ENCODE data around the gene ITGAV.
A peak's percentile ranks its signal among the peaks of the same experiment; 100 is the strongest.
"Not testable (repeated sequence)": the region's sequence is repeated elsewhere in the genome, so short reads cannot be mapped to it uniquely, and the experiment has no call there.

Gene ITGAV

DNA sequence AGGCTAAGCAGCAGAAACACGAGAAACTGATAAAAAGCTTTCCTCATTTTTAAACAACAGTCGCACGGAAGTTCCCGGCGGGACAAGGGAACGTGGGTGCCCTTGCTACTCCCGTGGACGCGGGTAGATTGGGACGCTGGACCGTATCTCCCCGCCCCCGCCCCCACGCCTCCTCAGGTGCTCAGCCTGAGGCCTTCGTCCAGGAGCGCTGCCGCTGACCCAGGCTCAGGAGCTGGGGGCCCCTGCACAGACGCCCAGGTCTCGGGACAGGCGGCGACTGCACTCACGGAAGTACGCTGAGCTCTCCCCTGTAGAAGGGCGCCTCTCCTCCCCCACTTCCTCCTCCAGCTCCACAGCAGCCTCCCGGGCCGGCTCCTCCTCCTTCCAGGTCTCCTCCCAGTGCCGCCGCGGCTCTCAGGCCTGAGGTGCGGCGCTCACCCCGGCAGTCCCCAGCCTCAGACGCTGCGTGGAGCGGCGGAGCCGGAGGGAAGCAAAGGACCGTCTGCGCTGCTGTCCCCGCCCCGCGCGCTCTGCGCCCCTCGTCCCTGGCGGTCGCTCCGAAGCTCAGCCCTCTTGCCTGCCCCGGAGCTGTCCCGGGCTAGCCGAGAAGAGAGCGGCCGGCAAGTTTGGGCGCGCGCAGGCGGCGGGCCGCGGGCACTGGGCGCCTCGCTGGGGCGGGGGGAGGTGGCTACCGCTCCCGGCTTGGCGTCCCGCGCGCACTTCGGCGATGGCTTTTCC, at the start of gene ITGAV:
Gene ITGAV (plus strand): TSS at position 445 of the 738 bp plus-strand sequence. CDS start 283 bp downstream, at position 728.
- DNase-seq (ENCODE audit: low read depth): peak; percentile 89

DNA sequence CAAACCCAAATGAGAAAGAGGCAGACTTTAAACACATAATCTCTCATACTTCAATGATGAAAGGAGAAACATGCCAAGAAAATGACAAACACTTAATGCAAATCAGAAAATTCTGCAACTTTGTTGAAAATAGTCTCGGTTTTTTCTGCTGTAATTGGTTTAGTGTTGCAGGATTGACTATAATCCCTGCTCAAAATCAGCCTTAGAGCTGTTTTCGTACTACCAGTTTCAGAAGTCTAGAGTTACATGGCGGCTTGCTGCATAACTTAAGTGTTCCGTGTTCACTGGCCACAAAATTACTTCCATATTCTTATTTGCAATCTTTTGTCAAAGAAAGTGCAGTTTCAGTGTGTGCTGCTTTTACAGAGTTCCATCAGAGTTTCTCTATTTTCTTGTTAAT, 48.9 kb upstream of the ITGAV start:
- no peak for DNase-seq (ENCODE audit: low read depth)

DNA sequence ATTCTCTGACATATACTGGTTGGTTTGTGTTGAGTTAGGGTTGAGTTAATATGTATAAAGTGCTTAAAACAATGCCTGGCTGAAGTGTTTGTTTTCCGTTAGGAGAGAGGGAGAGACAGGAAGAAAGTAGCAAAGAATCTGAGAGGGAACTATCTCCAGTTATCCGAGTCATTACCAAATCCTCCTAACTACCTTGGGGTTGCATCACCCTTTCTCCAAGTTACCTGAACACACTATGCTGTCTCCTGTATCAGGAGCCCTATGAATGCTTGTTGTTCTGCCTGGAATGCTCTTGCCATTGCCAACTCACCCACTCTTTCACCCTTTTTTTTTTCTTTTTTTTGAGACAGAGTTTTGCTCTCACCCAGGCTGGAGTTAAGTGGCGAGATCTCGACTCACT, 47.9 kb upstream of the ITGAV start:
- no peak for DNase-seq (ENCODE audit: low read depth)

DNA sequence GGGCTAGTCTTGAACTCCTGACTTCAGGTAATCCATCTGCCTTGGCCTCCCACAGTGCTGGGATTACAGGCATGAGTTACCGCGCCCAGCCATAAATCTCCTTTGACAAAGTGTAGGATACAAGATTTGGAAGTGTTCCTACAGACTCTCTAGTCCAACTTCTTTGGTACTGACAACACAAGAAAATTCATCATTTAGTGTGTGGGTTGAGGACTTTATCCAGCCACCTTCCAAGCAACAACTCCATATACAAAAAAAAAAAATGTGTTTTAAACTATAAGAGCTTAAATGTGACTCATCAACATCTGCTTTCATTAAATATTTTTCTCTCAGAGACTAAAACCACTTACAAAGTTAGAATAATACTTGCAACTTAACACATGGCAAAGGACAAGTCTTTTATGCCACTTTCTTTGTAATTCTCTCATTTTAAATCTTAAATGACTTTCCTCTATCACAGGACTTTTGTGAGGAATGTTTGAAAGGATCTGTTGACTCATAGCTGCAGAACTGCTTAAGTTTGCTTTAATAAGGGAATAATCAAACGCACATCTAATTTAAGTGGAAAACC, 46.2 kb upstream of the ITGAV start:
- DNase-seq (ENCODE audit: low read depth): peak; percentile 93

DNA sequence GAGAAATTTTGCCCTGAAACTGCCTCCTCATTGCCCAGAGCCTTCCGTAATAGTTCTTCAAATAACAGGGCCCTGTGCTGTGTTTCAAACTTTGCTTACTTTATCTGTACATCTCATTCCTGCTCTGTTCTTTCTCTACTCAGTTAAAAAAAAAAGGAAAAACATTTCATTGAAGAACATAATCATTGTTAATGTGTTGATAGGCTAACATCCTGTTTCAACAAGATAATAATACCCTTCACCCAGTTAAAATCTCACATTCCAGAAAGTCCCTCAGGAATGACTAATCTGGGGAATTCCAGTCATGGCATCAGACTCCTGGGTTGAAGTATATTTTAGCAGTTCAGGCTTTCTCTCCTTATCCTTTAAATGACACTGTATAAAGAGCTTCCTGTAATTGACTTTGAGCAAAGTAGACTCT, 45.6 kb upstream of the ITGAV start:
- DNase-seq (ENCODE audit: low read depth): peak; percentile 90

DNA sequence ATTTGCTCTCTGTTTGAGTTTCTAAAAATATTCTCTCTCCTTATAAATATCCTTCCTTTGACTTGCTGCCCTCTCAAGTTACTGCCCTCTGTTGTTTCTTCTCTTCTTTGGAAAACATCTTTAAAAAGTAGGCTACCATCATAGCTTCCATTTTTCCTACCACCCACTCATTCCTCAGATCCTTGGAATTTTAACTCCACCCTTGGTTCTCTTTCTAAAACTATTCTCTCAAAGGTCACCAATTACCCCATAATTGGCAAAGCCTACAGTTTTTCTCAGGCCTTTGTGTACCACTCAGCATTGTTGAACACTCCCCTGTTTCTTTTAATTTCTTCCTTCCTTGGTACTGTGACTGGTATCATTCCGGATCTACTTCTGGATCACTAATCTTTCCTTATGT, 43.0 kb upstream of the ITGAV start:
- no peak for DNase-seq (ENCODE audit: low read depth)

DNA sequence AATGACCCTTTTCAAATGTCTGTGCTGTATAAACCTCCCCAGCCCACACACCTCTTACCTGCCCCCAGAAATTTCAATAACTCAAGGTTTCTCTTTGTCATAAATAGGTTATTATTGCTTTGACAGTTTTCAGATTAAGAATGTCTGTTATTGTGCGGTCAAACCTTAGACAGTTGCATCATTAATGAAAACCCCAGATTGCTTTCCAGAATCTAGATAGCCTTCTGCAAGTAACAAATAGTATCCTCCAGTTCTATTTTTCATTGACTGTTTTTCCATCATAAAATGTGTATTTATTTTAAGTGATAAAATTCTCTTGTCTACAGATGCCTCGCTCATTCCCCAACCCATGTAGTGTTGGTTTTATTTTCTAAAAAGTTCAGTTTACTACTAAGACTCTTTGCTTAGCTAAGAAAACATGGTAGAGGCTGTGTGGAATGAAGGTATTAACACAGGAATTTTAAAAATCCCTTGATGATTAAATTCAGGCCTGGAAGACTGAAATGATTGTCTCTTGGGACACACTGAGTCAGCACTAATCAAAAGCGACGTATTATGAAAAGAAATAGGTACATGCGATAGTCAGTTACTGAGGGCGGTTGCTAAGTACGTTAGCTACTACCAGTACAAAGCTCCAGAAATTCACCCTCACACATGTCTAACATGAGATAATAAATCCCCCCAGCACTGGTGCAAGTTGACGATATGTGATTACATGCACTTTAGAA, 38.4 kb upstream of the ITGAV start:
- peak; percentile 29 for DNase-seq (ENCODE audit: low read depth)

DNA sequence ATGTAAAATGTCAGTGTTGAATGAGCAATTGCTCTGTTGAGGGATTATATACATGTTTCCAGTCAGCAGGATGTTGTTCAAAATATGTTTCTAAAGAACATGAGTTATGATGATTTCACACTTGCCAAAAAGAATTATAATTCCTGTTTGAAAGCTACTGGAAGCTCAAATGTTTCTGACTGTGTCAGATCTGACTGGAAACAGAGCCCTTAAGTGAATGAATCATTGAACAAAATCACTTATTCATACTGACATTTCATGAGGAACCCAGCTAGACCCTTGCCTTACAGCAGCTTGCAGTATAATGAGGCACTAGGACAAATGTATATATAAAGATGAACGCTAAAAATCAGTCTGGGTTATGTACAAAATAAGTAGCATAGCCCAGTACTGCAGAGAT, 35.4 kb upstream of the ITGAV start:
- DNase-seq (ENCODE audit: low read depth): peak; percentile 80

DNA sequence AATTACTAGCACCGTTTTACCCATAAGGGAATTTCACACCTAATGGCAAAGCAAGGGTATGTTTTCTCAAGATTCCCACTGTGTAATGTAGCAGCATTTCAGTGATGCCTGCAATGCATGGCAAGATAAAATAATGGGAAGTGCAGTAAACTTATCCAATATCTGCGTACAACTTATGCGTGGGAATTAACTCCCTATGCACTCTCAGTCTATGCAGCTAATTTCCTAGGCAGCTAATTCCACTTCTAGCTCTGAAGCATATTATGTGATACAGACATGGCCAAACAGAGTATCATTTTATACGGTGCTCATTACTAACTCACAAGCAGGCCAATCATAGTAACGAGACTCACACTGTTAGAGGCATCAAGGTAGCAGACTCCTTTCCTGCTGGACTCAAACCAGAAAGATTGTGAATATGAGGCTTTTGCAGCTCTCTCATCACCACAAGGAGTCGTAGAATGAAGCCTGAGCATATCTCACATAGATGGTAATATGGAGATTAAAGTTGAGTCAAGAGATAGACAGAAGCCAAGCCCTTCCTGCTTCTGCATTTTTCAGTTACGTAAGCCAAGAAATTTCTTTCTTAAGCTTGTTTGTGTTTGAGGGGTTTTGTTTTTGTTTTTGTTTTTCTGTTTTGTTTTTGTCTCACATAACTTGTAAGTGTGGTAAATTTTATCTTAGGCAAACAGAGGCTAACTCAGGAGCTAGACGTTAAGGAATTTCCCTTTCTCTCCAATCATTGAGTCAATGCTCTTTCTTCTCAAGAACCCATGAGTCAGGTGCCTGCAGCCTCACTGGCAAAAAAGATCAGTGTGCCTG, 34.8 kb upstream of the ITGAV start:
- DNase-seq (ENCODE audit: low read depth): peak; percentile 85

DNA sequence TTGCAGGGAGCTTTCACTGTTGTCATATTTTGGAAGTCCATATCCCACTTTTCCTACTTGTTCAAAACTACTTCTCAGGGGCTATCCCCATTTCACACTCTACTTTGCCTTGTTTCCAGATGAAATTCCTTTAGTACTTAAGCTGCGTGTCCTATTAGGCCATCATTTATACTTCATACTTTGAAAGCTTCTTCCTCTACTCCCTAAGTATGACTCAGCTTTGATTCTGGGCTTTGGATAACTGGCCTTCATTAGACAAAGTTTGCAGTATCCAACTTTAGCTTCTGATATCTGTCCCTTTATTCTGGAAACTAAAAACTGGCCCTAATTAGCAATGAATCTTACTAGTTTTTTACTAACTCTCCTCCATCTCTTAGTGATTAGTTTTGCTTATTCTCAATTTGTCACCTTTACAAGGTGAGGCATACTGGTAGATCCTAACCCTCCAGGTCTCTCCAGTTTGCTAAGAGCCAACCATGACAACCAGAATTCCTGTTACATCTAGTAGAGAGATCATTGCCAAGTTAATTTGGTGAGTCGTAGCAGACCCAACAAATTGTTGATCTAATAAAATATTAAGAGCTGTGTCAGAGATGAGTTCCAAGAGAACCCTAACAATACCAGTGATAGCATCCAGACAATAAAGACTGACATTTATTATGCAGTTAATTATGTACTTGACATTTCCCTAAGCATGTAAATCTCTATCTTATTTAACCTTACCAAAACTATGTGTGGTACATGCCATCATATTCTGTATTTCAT, 31.2 kb upstream of the ITGAV start:
- peak; percentile 63 for DNase-seq (ENCODE audit: low read depth)

DNA sequence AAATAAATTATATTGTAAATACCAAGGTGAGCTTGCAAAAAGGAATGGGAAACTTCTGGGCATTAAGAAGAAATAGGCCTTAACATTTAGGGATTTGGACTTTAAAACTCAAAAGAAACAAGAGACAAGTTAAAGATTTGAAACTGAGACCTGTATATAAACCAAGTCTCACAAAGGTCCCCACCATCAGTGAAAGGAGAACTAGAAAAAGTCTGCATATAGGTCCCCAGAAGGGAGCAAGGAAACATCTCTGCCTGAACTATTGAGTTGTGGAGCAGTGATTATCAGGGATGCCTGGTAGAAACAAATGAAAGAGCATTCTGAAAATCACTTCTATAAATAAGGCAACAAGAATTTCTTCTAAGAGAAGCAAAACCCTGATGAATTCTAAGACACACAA, 30.5 kb upstream of the ITGAV start:
- DNase-seq (ENCODE audit: low read depth): no peak

DNA sequence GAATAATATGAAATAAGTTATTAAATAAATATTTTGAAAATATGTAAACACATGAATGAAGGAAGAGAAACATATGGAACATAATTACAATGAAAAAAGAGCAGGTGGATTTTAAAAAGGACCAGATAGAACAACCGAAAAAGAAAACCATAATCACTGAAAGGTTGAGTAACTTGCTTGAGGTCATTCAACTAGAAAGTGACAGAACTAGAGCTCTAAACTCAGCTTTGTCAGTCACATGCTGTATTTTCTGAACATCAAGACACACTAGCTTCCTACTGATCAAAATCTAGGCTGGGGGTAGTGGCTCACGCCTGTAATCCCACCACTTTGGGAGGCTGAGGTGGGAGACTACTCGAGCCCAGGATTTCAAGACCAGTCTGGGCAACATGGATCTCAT, 30.0 kb upstream of the ITGAV start:
- no peak for DNase-seq (ENCODE audit: low read depth)

DNA sequence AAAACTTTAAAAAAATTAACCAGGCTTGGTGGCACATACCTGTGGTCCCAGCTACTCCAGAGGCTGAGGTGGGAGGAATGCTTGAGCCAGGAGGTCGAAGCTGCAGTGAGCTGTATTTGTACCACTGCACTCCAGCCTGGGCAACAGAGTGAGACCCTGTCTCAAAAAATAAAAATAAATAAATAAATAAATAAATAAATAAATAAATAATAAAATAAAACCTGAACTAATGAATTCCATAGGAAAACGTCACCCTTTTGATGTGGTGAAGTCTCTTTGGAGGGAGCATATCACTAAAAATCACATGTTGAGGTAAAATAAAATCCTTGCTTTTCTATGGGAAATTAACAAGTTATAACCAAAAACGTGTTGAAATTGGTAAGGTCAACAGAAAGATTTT, 29.6 kb upstream of the ITGAV start:
- DNase-seq (ENCODE audit: low read depth): no peak

DNA sequence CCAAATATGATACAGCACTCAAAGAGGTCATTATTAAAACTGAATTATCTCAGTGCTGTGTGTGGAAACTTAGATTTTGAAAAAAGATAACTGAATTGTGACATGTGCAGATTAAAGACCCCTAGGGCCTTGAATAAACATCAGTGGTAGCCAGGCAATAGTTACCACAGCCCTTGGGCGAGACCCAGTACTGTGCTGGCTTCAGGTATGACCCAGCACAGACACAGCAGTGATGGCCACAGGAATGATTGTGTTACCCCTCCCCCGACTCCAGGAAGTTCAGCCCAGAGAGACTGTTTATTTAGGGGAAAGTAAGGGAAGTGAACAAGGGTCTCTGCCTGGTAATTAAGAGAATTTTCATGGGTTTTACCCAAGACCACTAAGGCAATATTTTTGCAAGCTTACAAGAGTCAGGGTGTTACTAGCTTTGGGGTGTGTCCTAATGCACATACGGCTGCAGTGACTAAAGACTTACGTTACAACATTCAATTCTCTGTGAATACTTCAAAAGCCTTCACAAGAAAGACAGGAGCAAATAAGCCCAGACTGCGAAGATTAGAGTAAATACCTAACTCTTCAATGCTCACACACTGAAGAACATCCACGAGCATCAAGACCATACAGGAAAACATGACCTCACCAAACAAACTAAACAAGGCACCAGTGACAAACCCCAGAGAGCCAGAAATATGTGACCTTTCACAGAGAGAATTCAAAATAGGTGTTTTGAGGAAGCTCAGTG, 28.2 kb upstream of the ITGAV start:
- DNase-seq (ENCODE audit: low read depth): peak; percentile 67

DNA sequence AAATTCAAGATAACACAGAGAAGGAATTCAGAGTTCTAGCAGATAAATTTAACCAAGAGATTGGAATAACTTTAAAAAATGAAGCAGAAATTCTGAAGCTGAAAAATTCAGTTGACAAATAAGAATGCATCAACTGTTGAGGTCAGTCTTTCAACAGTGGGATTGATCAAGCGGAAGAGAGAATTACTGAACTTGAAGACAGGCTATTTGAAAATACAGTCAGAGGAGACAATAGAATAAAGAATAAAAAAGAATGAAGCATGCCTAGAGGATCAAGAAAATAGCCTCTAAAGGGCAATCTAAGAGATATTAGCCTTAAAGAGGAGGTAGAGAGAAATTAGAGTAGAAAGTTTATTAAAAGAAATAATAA, 27.7 kb upstream of the ITGAV start:
- no peak for DNase-seq (ENCODE audit: low read depth)

DNA sequence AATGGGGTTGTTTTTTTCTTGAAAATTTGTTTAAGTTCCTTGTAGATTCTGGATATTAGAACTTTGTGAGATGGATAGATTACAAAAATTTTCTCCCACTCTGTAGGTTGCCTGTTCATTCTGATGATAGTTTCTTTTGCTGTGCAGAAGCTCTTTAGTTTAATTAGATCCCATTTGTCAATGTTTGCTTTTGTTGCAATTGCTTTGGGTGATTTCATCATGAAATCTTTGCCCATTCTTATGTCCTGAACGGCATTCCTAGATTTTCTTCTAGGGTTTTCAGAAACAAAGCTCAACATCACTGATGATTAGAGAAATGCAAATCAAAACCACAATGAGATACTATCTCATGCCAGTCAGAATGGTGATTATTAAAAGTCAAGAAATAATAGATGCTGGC, 21.3 kb upstream of the ITGAV start:
- DNase-seq (ENCODE audit: low read depth): not testable (repeated sequence)

DNA sequence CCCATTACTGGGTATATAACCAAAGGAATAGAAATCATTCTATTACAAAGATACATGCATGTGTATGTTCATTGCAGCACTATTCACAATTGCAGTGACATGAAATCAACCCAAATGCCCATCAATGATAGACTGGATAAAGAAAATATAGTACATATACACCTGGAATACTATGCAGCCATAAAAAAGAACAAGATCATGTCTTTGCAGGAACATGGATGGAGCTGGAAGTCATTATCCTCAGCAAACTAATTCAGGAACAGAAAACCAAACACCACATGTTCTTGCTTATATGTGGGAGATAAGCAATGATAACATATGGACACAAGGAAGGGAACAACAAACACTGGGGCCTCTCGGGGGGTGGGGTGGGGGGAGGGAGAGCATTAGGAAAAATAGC, 20.7 kb upstream of the ITGAV start:
- DNase-seq (ENCODE audit: low read depth): not testable (repeated sequence)

DNA sequence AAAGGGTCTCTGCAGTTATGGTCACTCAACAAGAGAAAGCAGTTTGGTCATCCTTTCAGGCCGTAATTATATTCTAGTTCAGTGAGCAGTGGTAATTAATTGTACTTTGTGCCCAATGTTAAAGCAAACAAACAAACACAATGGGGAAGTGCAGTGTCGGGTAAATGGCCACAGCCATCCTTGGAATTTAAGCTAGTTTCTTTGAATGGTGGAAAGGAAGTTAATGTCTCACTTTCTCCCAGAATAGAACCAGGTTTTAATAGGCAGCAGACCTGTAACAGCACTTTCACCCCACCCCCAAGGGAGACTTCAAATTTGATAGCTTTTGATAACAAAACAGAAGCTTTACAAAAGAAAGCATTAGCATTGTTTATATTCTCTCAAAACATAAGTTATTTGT, 20.0 kb upstream of the ITGAV start:
- no peak for DNase-seq (ENCODE audit: low read depth)

DNA sequence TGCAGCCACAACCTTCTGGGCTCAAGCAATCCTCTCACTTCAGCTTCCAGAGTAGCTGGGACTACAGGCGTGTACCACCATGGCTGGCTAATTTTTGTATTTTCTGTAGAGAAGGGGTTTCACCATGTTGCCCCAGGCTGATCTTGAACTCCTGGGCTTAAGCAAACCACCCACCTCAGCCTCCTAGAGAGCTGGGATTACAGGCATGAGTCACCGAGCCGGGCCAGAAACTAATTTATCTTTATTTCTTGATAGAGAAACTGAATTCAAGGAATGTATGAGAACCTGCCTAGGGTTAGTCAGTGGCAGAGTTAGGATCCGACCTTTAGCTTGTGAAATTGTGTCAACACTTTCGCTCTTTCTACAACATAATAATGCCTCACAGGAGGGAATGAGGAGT, 19.3 kb upstream of the ITGAV start:
- peak; percentile 91 for DNase-seq (ENCODE audit: low read depth)

DNA sequence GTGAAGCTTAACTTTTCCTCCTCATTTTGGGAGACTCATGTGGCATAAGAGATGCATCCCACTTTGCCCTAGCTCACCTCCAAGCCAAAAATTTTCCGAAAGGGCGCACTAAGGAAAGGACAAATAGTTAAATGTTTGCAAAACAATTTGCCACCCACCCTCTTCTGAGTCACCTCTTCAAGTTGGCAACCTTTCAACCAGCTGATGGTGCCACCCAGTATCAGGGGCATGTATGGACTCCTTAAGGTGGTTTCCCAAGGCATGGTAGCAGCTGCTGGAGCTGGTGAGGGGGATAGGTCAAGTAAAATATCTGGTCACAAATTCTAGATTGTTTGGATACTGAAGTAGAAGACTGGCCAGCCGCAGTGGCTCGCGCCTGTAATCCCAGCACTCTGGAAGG, 17.2 kb upstream of the ITGAV start:
- no peak for DNase-seq (ENCODE audit: low read depth)

DNA sequence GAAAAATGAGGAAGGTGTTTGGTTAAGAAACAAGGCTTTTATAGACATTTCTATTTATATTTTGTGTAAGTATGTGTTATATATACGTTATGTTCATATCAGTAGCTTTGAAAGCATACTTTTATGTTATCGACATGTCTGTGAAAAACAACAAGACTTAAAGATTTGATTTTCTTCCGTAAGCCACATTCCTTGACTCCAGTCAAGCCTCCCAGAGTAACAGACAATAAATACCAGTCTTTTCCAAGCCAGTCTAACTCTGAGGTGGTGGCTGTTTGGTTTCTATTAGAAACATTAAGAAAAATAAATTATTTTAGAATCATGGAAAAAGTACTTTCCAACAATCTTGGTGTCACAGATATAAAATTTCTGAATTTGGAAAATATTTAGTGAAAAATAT, 16.3 kb upstream of the ITGAV start:
- no peak for DNase-seq (ENCODE audit: low read depth)

Data from amniotic epithelial cell (primary cell).